HG03460 (cell line): ENCODE results near the gene DGCR2.
"Not testable (repeated sequence)": the region's sequence is repeated elsewhere in the genome, so short reads cannot be mapped to it uniquely, and the experiment has no call there.

ENCODE experiments used
- ATAC-seq: cut with Tn5 transposase; IDR thresholded peaks from one replicate; pipeline ENCODE4 v1.9.1; 2021; ENCODE audit not compliant: unreplicated experiment

Gene DGCR2

DNA sequence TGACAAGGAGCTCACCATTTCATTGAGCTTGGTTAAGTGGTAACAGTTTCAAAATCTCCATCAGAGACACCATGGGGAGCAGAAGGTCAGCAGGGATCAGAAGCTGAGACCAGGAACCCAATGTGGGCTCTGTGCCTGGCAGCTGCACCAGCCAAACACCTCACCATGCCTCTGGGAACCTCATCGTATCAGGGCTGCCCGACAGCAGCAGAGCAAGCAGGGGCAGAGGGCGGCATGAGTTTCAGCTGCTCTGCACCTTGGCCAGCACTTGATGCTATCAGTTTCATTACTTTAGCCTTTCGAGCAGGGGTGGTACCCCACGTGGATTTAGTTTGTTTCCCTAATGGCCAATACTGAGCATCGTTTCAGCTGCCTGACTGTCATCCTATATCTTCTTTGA lies 77.8 kb downstream of the DGCR2 start:
- no peak for ATAC-seq

DNA sequence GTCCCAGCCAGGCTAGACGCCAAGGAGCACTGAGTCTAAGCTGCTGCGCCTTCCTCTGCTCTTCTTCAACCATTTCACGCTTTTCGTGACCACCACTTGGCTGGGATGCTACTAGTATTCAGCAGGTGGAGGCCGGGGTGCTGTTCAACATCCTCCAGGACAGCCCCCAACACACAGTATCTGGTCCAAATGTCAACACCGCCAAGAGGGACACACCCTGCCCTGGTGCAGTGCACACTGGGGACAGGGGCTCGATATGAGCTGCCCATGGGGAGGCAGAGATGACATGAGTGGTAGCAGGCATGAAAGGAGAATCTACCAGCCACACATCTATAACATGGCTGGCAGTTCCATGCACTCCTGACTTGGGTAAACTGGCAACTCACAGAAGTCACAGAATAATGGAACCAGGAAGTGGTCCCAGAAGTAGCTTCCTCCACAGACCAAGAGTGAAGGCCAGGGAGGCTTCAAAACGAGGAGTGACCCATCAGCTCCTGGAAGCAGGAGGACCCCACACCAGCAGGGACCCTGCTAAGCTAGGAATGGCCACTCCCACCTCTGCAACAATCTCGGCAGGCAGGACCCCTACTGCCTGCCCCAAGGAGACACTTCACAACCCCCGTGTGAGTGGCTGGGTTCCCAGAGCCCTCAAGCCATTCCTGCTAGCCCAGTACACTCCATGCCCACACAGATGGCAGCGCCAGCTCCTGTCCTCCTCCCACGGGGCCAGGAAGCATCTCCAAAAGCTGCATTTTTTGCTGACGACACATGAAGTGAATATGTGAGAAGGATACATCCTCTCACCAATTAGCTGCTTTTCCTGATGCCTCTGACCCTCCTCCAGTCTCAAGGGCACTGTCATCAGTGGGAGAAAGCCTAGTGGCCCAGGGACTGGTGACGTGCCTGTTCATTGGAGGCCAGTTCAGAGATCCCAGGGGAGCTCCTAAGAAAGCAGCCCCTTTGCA lies 78.8 kb downstream of the DGCR2 start:
- no peak for ATAC-seq

DNA sequence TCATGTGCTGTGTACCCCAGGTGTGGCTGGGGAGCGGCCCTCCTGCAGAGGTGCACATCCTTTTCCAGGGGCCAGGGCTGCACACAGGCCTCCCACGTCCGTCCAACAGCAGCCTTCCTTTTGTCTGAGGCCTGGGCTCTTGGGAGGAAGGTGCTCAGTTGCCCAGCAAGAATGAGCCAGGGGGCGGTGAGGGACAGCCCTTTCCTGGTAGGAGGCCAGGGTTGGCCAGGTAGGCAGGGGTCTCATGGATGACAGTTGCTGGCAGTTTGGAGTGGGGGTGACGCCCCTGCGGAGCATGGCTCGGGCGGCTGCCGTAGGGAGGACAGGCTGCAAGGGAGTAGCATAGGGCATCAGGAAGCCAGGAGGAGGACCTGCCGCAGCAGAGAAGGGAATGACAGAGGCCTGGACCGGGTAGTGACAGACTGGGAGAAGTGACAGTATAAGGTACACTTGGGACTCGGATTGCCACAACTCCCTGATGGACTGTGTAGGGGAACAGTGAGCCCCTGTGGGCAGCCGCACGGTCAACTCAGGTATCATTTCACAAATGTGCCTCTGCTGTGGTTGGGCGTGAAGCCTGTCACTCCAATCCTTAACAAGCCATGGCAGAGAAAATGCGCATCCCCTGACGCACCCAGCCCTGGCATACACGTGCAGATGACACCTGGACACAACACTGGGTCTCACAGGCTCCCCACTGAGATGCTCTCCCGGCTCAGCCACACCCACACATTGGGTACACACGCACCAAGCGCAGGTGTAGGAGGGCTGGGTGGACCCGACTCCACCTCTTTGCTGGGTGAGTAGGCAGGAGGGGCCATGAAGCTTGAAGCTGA lies 79.7 kb downstream of the DGCR2 start:
- ATAC-seq = no peak

DNA sequence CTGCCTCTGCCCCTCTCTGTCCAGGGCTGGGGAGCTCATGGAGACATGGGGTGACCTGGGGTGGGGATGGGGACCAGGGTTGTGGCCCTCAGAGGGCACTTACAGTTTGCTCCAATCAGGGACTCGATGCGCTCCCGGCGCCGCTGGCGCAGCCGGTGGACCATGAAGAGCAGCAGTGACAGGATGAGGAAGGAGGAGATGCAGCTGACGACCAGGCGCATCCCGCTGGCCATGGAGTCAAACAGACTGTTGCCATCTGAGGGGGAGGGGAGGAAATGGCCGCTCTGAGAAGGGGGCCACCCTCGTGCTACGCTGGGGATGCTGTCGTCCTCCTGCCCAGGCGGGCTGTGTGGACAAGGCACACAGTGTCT lies 80.5 kb downstream of the DGCR2 start:
- no peak for ATAC-seq

DNA sequence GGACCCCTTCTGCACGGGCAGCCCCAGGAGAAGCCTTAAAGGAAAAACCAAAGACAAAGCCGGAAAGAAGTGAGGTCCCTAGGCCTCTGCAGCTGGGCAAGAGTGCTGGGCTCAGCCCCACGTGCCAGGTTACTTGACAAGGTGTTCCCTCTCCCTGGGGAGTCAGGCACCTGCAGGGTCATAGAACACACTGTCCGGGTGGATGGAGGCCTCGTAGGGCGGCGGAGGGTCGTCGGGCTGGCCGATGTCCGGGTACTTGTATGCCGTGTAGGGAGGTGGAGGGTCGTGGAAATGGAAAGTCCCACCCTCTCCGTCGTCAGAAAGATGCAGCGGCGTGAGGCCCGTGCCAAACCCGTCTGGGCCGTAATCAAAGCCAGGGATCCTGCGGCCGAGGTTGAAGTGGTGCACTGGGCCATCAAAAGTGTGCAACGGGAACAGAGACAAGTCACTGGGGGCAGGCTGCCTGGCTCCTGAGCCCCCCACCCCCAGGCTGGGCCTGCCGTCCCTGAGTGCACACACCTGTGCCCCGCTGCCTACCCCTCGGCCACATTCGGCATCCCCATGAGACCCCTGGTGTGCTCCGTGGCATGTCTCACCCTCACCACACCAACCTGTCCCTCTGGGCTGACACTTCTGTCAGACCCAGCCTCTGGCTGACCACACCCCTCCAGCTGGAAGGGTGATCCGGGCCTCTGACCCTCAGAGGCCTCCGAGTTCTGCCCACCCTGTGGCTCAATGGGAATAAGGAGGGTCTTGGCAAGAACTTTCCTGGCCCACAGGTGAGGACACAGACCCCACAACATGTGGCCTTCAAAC lies 81.1 kb downstream of the DGCR2 start:
- ATAC-seq = no peak

DNA sequence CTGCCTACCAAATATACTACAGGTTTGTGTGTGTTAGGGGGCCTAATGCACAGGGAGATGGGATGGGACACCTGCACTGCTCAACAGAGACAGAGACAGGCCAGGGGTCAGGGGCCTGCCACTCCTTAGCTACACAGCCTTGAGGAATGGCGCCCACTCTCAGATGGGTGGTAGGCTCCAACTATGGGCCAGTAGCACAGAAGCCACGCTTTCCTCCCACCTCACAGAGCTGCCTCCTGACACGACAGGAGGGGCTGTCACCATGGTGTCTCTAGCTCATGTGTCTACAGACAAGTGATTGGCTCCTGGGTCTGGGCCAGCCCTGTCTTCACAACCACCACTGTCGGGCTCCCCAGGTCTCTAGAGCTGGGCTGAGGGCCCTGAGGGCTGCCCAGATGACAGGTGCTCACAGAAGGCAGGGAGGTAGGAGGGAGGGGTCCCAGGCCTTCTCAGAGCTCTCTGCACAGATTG lies 81.8 kb downstream of the DGCR2 start:
- ATAC-seq = no peak

DNA sequence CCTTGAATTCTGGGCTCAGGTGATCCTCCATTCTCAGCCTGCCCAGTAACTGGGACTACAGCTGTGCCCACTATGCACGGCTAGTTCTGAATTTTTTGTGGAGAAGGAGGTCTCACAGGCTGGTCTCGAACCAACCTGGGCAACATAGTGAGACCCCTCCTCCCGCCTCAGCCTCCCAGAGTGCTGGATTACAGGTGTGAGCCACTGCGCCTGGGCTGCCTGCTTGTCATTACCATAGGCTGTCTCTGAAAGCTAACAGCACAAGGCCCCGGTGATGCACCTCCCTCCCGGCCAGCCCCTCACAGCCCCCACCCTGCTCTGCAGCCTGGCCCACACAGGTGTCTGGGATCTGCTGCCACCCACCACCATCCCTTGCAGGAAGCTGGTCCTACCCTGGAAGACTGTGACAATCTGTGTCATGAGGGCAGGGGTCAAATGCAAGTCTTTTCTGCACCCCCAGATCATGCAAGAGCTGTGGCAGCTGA lies 82.4 kb downstream of the DGCR2 start:
- no peak for ATAC-seq

DNA sequence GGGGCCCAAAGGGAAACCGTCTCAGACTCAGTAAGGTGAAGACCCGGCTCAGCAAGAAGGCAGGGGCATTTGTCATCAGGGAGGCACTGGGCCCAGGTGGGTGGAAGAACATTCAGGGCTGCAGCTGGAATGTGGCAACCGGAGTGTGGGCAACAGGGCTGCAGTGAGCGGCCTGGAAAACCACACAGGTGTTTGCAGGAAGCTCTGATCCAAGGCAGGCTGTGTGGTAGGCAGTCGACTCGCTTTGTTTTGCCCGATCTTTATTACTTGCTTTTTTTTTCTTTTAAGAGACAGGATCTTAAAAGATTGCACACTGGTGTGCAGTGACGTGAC lies 82.8 kb downstream of the DGCR2 start:
- no peak for ATAC-seq

DNA sequence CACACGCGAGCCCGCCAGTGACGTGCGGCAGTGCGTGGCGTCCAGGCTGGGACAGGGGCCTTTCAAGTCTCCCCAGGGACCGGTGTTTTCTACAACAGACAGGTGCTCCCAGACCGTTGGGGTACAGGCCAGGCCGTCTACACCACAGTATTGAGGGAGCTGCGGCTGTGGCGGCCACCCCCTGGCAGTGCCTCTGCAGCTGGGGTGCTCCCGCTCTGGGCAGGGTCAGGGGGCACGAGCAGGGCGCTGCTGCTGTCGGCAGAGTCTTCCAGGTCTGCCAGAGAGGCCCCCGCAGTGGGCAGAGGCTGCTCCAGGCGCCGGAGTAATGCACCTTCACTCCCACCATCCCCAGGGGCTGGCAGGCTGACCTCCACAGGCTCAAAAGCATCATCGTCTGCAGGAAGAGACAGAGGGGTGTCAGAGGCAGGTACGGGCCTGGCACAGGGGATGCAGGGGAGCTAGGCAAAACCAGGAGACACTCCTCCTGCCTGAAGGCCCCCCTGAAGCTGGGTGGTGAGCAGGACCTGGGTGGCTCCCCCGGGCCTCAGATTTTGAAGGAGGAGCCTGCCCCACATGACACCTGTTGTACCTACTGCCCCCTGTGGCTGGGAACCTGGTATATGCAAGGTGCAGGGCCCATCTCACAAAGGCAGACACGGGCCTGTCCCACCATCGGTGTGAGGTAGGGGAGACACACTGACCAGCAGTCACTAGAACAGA lies 83.3 kb downstream of the DGCR2 start:
- no peak for ATAC-seq

DNA sequence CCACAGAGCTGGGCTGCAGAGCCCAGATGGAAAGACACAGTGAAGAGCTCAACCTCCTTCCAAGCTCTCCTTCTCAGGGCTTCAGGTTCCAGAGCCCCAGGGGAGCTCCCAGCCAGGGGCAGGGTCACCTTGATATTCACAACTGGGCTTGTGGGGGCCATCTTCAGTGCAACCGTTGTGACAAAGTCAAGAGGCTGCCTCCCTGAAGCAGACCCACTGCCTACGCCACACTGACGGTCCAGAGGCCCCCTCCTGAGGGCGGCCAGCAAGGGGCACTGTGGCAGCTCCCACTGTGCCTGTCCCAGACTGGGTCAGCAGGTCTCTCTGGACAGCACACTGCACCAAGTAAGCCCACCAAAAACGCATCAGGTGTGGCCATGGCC lies 84.1 kb downstream of the DGCR2 start:
- ATAC-seq = no peak

DNA sequence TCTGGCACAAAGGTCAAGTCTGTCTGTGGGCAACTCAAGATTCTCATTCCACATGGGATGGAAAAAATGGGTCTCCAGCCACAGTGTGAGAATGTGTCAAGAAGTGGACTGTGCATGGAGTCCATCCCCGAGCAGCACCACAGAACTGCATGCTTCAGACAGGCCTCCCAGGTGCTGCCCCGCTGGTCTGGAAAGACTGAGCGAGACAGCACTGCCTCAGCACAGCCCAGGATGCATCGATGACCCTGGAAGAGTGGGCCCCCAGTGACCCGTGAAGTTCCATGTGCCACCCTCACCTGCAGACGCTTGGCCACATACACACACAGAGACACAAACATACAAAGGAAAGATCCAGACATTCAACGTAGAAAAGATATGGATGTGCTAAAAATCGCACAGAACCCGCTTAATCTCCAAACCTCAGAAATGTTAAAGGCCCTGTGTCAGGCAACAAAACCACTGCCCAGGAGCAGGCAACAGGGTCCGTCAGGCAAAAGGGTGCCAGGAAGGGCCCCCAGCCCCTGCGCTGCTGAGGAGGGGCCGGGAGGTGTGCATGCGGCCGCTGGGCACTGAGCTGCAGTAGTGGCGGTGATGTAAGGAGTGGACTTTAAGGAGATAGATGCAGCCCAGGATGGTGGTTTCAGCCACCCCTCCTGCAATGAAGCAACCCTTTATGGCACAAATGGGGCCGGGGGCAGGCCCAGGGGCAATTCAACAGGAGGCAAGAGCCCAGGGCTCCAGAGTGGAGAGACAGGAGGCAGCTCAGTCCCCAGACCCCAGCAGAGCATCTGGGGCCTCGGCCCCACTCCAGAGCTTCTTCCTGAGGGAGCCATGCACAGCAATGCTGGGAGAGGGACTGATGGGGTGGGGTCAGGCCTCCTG lies 84.7 kb downstream of the DGCR2 start:
- no peak for ATAC-seq

DNA sequence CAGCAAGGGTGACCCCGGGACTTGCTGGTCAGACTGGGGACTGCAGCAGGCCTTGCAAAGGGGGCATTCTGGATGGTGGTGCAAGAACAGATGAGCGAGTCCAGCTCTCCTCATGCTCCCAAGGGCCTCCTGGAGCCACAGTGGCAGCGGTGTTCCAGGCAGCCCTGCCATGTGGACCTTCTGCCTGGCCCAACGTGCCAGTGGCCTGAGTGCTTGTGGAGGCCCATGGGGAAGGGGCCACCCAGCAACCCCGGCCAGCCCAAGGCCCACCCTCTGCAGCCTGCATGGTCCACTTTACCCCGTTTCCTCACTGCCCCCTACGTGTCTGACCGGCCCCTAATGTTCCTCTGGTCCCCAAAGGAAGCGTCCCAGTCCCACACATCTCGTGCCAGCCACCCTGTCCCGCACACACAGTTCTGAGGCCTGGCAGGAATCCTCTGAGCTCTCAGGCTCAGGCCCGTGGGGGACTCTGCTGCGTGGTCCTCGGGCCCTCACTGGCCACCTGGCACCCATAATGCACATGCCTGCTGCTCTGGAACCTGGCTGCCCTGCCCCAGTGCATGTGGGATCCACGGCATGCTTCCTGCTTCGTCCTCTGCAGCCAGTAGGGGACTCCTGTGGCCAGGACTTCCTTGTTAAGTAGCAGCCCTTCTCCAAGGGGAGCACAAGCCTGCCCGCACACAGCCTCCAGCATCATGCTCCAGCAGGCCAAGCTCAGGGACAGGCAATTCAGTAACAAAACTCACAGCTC lies 85.5 kb downstream of the DGCR2 start:
- no peak for ATAC-seq

DNA sequence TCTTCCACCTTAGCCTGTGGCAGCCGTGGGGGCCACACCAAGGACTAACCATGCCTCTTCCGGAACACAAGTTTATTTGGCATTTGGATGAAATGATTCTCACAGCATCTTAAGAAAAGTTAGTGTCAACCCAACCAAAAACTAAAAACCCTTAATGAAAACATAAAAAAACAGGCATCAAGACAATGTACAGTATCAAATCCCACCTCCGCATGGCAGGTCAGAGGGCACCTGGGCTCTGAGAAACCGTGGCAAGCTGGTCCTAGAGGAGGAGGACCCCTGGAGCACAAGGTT lies 86.0 kb downstream of the DGCR2 start:
- no peak for ATAC-seq

DNA sequence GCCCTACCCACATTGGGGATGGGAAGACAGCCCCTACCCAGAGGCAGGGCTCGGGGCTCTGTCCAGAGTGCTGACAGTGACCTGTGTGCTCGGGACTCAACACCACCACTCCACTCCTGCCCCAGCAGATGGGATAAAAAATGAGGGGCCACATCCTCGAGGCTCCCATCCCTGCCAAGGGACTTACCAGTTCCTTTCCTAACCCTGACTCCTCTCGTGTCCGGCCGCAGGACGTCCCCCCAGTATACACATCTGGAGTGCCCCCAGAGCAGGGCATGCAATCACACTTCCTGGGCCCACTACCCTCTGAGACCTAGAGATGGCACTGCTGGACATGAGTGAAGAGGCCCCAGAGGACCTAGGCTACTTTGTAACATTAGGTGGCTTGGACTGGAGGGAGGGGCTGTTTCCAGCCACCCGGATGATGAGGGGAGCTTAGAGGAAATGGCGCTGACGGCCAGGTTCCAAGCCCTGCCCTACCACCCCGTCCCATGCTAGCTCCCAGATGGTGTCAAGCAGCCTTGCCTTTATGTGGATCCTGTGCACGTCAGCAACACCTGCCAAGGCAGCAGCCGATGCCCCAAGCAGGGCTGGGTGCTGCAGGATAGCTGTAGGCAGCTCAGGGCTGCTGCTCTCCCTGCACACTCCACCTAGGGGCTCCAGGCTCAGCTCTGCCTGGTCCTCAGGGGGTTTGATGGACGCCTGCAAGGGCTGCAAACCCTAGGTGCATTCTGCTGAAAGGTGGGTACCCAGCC lies 86.6 kb downstream of the DGCR2 start:
- ATAC-seq = no peak

DNA sequence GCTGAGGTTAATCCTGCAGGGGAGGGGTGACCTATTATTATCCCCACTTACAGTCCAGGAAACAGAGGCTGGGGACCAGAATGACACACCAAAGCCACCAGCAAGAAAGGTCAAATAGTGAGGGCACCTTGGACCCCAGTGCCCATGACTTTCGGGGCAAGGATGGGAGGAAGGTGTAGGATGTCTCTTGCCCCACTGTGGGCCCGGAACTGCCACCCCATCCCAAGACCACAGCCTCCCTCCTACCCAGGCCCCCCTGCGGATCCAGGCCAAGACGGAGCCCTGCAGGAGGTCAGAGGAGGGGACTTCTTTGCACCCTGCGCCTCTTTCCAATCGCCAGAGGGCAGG lies 87.1 kb downstream of the DGCR2 start:
- ATAC-seq = not testable (repeated sequence)

DNA sequence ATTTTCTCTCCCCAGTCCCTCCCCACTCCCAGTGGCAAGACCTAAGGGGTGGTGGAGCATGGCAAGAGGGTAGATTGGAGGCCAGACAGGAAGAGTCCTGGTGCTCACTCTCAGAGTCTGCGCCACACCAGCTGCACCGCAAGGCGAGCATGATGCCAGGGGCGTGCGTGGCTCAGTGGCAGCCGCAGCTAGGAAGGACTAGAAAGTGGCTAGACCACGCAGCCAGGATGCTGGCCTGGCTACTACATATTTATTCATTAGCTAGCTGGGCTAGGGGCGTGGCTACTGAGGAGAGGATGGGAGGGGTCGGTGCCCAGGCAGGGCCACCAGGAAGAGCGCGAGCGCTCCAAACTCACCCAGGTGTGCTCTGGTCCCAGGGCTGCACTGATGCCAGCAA lies 87.5 kb downstream of the DGCR2 start:
- not testable (repeated sequence) for ATAC-seq

DNA sequence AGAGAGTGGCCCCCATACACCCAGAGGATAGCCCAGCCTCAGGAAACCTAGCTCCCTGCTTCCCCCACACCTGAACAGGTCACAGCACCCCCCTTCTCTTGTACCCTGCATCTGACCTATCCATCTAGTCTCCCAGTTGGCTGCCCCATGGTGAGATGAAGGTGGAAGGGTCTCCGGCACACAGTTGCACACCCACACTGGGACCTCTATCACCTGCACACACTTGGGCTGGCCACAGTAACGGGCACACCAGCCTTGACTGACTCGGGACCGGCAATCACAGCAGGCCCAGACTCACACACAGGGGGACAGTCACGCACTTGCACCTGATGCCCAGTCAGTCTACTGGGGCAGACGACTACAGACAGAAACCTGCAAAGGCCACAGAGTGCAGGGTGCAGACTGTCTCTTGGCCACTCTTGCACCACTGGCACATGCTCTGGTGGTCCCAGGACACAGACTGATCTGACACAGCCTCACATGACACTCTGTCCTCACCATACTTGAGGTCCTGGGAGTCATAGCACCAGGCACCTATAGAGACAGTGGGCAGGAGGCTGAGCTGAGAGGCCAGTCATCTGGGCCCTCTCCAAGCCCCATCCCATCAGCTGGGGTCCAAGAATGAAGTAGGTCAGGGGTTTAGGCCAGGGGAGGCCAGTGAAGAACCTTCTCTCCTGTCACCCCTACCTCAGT lies 88.0 kb downstream of the DGCR2 start:
- not testable (repeated sequence) for ATAC-seq

DNA sequence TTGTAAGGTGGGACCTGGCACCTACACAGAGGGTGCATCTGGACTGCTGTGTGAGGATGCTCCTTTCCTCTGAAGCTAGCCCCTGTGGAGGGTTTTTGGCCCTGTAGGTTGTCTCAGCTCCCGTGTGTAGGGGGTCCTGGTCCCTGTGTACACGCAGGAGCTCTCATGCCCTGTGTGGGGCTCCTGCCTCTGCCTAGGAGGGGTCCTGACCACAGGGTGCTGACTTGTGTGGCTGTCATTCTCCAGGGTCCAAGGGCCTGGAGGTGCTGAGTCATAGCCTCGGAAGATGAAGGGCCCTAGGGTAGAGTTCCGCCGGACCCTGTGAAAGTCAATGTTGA lies 88.7 kb downstream of the DGCR2 start:
- ATAC-seq = not testable (repeated sequence)
